ENCODE results near the gene GPATCH3. TPM values are rescaled to one million over a fixed set of nuclear protein-coding genes. Genes with fewer than 3 reads are reported as not detected.
A peak's percentile ranks its signal among the peaks of the same experiment; 100 is the strongest.

GPATCH3 gene
- total and polyA plus RNA-seq, 5 experiments from 2014 or later: 10.9 to 30.3 (median 15.2) TPM

DNA sequence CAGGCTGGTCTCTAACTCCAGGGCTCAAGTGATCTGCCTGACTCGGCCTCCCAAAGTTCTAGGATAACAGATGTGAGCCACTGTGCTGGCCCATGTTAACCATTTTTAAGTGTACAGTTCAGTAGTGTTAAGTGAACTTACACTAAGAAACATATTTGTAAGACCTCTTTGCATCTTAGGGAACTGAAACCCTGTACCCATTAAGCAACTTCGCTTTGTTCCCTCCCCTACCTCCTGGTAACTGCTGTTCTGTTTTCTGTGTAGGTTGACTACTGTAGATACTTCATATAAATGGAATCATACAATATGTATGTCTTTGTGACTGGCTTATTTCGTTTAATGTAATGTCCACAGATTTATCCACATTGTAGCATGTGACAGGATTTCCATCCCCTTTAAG lies 32.3 kb upstream of the GPATCH3 start:
- no peaks in the 10 kb centered on the region for H3K27me3 Mint-ChIP-seq
- H3K4me3 Mint-ChIP-seq: no peak overlapping the region
- H3K36me3 Mint-ChIP-seq: peaks cover 0 to 73% (median 11%) of the 10 kb centered on the region in 3 donors
- no peak for DNase-seq
- no peaks in the 10 kb centered on the region for H3K9me3 Mint-ChIP-seq
- H3K27ac Mint-ChIP-seq: peak overlapping the region in 5 of 10 donors; percentile 9 to 67 (median 43)
- POLR2A ChIA-PET: no interaction called here
- peaks cover 4 to 8% (median 7%) of the 10 kb centered on the region in 4 donors for H3K4me1 Mint-ChIP-seq
- no peak for ATAC-seq

DNA sequence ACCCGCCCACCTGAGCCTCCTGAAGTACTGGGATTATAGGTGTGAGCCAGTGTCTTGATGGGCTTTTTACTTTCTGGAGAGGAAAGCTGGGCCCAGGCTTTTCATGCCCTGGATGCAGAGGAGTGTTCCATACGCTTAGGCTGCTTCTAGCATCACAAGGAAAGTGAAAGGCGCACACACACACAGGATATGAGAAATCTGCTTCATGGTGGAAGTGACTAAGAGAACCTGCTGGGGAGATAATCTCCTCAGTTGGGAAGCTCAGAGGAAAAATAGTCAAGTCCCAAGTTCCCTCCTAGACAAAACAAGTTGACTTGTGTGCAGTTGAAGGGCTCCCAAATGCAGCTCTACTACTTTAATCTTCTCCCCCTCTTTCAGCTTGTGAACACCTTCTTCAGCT lies 23.4 kb upstream of the GPATCH3 start:
- peaks cover 16 to 44% (median 43%) of the 10 kb centered on the region in 4 donors for H3K4me1 Mint-ChIP-seq
- no peaks in the 10 kb centered on the region for H3K27me3 Mint-ChIP-seq
- H3K9me3 Mint-ChIP-seq: no peaks in the 10 kb centered on the region
- peak overlapping the region in 8 of 10 donors; percentile 18 to 98 (median 96) for H3K4me3 Mint-ChIP-seq
- H3K27ac Mint-ChIP-seq: peak overlapping the region in 4 of 10 donors; percentile 29 to 98 (median 75)
- H3K36me3 Mint-ChIP-seq: peaks cover 0 to 48% (median 7%) of the 10 kb centered on the region in 3 donors
- POLR2A ChIA-PET: interaction anchor here (0.6 kb wide), 1 partner anchor 108 kb away, joined by 4 read pairs; no protein-coding TSS in a partner anchor
- DNase-seq (no peak), ATAC-seq (no peak)

DNA sequence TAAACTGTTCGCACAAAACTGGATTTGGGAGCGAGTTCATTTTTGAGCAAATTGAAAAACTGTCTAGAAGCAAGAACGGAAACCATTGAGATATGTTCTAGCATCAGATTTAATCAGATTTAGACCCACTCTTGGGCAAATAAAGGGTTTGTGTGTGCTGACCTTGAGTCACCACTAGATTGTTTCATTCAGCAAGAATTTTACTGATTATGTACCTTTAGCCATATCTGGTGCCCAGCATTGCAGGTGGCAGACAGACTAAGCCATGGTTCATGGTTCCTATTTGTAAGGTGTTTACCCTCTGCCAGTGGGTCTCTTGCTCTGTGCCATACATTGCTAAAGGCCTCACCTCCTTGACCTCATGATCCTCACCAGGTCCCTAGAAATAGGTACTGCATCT lies 22.6 kb upstream of the GPATCH3 start:
- peak overlapping the region; percentile 88 to 98 (median 96) for H3K4me3 Mint-ChIP-seq
- peaks cover 16 to 44% (median 41%) of the 10 kb centered on the region in 4 donors for H3K4me1 Mint-ChIP-seq
- DNase-seq (no peak), ATAC-seq (no peak)
- H3K27me3 Mint-ChIP-seq: no peaks in the 10 kb centered on the region
- H3K27ac Mint-ChIP-seq: peak overlapping the region in 9 of 10 donors; percentile 63 to 99 (median 98)
- no peaks in the 10 kb centered on the region for H3K9me3 Mint-ChIP-seq
- peaks cover 0 to 40% (median 4%) of the 10 kb centered on the region in 3 donors for H3K36me3 Mint-ChIP-seq
- POLR2A ChIA-PET: interaction anchor here (3.5 kb wide), 1 partner anchor 23 kb away, joined by 33 read pairs; the partner anchor contains the start of gene GPATCH3

DNA sequence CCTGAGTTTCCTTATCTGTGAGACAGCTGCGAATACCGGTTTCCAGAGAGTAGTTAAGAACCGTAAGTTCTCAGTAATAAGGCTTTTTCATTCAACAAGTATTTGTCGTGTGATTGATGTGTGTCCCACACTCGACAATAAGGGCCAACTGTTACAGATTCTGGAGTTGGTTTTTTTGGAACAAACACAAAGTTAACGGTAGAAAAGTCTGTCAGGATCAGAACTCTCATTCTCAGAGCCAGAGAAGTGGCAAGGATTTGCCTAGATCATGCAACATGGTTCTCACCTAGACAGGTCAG lies 22.1 kb upstream of the GPATCH3 start:
- Mint-ChIP-seq H3K27ac (peak overlapping the region; percentile 89 to 99 (median 98)), H3K9me3 (no peaks in the 10 kb centered on the region), H3K4me1 (peaks cover 14 to 44% (median 41%) of the 10 kb centered on the region in 4 donors), H3K4me3 (peak overlapping the region; percentile 88 to 98 (median 96)), H3K36me3 (peaks cover 0 to 35% (median 2%) of the 10 kb centered on the region in 3 donors), H3K27me3 (no peaks in the 10 kb centered on the region)
- POLR2A ChIA-PET: interaction anchor here (0.8 to 3.5 kb wide), 3 partner anchors 23 to 88 kb away, joined by 3 to 33 read pairs (median 4); partner anchors contain the start of genes GPATCH3 and KDF1
- no peak for ATAC-seq
- no peak for DNase-seq

DNA sequence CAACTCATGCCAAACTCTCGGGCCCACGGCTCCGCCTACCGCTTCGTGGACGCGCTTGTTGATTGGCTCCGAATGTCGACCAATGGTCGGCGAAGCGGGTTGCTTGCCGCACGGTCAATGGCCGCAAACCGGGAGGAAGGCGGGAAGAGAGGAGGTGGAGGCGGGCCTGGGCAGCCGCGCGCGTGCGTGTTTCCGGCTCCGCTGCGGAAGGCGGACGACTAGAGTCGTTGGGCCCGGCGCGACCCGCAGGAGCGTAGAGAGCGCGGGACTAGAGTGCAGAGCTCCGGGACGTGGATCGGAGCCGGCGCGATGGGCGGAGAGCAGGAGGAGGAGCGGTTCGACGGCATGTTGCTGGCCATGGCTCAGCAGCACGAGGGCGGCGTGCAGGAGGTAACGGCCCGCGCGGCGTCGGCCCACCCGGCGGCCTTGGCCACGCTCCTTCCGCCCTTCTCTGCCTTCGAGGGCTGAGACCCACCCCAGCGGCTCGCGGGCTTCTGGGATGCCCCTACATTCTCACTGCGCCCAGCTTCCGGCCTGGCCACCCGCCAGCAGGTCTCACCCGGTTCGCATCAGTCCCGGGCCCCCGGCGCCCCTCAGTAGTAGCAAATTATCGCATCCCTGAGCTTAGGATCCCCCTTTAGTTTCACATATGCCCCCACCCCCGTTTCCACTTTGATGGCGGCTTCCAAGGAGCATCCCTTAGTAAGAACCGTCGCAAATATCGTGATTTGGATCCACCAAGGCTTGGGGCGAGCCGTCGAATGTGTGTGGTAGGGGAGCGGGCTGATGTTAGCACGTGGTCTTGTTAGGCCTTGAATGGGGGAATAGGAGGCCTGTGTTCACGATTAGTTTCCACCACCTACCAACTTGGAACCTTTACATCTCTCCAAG lies 21.5 kb upstream of the GPATCH3 start, which contains the start of gene NUDC:
Gene NUDC, plus strand, starts transcription at position 204 of the 891 bp plus-strand sequence. Its CDS starts 106 bp downstream, at position 310.
- Mint-ChIP-seq H3K36me3 (peaks cover 0 to 29% (median 2%) of the 10 kb centered on the region in 3 donors), H3K4me3 (peak within 1 kb of the TSS; percentile 88 to 98 (median 96)), H3K27ac (peak within 1 kb of the TSS; percentile 89 to 99 (median 98)), H3K27me3 (no peaks in the 10 kb centered on the region), H3K9me3 (no peaks in the 10 kb centered on the region), H3K4me1 (peaks cover 11 to 40% (median 37%) of the 10 kb centered on the region in 4 donors)
- POLR2A ChIA-PET: interaction anchor here (0.8 to 3.5 kb wide), 5 partner anchors 13 to 88 kb away, joined by 3 to 33 read pairs (median 4); partner anchors contain the start of genes GPATCH3 and KDF1
- DNase-seq (peak; percentile 92 to 97 (median 95)), ATAC-seq (peak; percentile 90 to 94)

DNA sequence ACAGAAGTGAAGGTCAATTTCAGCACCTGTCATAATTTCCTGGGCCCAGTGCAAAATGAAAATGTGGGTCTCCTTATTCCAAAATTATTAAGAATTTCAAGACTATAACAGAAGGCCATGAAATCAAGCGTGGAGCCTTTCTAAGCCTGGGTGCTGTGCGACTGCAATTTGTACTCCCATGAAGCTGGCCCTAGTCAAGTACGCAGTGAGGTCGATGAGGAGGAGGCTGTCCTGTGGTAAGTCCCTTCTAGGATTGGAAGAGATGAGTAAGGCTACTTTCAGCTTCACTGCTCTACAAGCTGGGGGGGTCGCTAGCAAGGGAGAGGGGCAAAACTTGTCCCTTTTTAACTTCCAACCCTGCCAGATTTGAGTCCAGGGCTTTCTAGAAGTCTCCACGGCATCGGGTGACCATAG lies 20.9 kb upstream of the GPATCH3 start:
- Mint-ChIP-seq H3K27me3 (no peaks in the 10 kb centered on the region), H3K27ac (peak overlapping the region; percentile 89 to 99 (median 98)), H3K36me3 (peaks cover 0 to 23% (median 2%) of the 10 kb centered on the region in 3 donors), H3K4me1 (peaks cover 11 to 38% (median 35%) of the 10 kb centered on the region in 4 donors), H3K9me3 (no peaks in the 10 kb centered on the region), H3K4me3 (peak overlapping the region; percentile 88 to 98 (median 96))
- DNase-seq (no peak), ATAC-seq (peak; percentile 54 to 60)
- POLR2A ChIA-PET: interaction anchor here (0.7 to 3.5 kb wide), 5 partner anchors 12 to 134 kb away, joined by 3 to 33 read pairs (median 3); partner anchors contain the start of gene GPATCH3

DNA sequence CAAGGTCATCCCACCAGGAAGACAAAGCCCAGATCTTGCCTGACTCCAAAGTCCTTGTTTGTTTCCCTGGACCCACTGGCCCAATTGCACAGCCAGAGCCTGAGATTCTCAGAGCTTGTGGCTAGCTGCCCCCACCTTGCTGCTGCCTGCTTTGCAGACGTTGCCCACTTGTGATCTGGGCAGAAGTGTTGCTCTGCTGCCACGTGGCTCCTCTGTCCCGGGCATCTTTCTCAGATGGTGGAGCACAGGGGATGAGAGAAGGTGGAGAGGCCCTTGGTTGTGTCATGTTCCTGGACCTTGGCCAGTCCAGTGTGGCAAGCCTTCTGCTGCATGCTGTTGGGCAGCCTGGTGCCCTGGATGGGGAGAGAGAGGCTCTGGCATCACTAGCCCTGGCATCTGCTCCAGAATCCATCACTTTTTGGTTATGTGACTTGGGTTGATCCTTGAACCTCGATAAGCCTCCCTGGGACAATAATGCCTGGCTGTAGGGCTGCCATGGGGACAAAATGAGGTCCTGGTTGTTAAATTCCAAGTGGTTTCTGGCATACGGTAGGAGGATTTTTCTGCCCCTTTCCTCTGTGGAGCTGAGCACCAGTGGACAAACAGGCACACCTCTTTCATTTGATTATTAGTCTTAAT lies 15.1 kb upstream of the GPATCH3 start:
- ATAC-seq (no peak), DNase-seq (no peak)
- H3K4me1 Mint-ChIP-seq: peaks cover under 1 to 3% (median 2%) of the 10 kb centered on the region in 4 donors
- no peaks in the 10 kb centered on the region for H3K27me3 Mint-ChIP-seq
- no peak overlapping the region for H3K4me3 Mint-ChIP-seq
- no peaks in the 10 kb centered on the region for H3K9me3 Mint-ChIP-seq
- POLR2A ChIA-PET: interaction anchor here (1.2 kb wide), 1 partner anchor 15 kb away, joined by 4 read pairs; the partner anchor contains the start of gene GPATCH3
- H3K36me3 Mint-ChIP-seq: no peaks in the 10 kb centered on the region
- no peak overlapping the region for H3K27ac Mint-ChIP-seq

DNA sequence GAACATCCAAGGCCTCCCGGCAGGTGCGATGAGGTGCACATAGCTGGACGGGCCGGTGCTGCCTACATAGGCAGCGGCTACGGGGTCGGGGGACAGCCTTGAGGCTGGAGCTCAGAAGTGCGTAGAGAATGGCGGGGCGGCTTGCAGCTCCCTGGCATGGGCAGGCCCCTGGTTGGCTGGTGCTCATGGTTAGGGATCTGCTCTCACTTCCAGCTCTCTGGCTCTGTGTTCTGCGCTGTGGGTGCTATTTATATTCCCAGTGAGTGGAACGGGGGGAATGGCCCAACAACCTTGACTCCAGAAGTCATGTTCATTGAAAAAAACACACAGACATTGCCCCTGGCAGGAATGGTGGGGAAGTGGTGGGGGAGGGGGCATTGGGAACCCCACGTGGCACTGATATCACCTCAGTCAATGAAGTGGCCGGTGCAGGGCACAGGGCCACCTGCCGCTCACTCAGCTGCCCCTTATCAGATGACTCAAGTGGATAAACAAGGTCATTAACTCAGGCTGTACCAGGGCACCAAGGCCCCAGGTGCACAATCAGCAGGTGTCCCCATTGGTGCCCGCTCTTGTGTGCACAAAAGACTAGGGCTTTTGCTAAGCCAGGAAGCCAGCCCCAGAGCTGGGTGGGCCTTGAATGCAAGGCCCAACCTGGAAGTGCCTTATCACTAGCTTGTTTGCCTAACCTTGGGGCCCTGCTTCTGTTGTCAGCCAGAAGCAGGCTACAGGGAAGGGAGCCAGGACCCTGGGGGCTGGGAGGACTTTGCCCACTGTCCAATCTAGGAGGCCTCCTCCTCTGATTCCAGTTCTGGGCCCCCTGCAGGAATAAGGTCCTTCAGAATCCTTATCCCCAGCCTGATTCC lies 13.7 kb upstream of the GPATCH3 start, which contains the start of gene NR0B2:
Gene NR0B2, minus strand, starts transcription at position 222 of the 866 bp plus-strand sequence. Its CDS starts 35 bp downstream, at position 187.
- ATAC-seq: no peak
- POLR2A ChIA-PET: interaction anchor here (0.7 to 1.5 kb wide), 2 partner anchors 27 to 413 kb away, joined by 3 read pairs; no protein-coding TSS in a partner anchor
- no peaks in the 10 kb centered on the region for H3K36me3 Mint-ChIP-seq

DNA sequence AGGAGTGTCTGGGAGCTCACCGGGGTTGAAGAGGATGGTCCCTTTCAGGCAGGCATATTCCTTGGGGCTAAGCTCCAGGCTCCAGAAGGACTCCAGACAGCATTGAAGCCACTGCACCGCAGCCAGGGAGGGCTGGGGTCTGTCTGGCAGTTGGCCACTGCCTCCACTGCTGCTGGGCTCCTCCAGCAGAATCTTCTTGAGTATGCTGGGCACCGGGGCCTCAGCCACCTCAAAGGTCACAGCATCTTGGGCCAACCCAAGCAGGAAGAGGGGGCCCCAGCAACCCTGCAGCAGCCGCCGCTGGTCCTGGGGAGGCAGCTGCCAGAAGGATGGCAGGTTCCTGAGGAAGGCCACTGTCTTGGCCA lies 13.1 kb upstream of the GPATCH3 start:
- DNase-seq (no peak), ATAC-seq (no peak)
- Mint-ChIP-seq H3K36me3 (no peaks in the 10 kb centered on the region), H3K4me3 (no peak overlapping the region), H3K4me1 (peaks cover 0 to 4% (median 0%) of the 10 kb centered on the region in 4 donors), H3K27me3 (peaks cover 0 to 2% (median 0%) of the 10 kb centered on the region in 5 donors), H3K9me3 (no peaks in the 10 kb centered on the region), H3K27ac (peak overlapping the region in 1 of 10 donors; percentile 62)
- POLR2A ChIA-PET: interaction anchor here (0.7 to 1.5 kb wide), 2 partner anchors 27 to 413 kb away, joined by 3 read pairs; no protein-coding TSS in a partner anchor

More for the DNA sequence above, 13.7 kb upstream of the GPATCH3 start, which contains the start of gene NR0B2:
- peak within 1 kb of the TSS in 1 of 10 donors; percentile 62 for H3K27ac Mint-ChIP-seq
- no peak within 1 kb of the TSS for H3K4me3 Mint-ChIP-seq
- H3K4me1 Mint-ChIP-seq: peaks cover 0 to 4% (median 0%) of the 10 kb centered on the region in 4 donors
- peaks cover 0 to 2% (median 0%) of the 10 kb centered on the region in 5 donors for H3K27me3 Mint-ChIP-seq
- H3K9me3 Mint-ChIP-seq: no peaks in the 10 kb centered on the region
- DNase-seq: no peak

DNA sequence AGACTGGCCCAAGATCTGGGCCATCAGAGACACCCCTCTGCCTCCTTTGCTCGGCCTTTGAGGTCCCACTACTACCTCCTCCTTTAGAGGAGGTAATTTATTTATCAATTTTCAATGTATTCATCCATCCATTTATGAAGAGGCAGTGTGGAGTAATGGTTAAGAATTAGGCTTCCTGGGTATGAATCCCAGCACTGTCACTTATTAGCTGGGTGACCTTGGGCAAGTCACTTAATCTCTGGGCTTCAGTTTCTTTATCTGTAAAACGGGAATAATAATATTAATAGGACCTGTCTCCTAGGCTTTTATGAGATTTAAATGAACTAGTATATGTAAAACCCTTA lies 11.9 kb upstream of the GPATCH3 start:
- no peak for ATAC-seq
- Mint-ChIP-seq H3K27me3 (peaks cover 0 to 2% (median 0%) of the 10 kb centered on the region in 5 donors), H3K9me3 (no peaks in the 10 kb centered on the region), H3K4me1 (peaks cover 0 to 4% (median 0%) of the 10 kb centered on the region in 4 donors), H3K4me3 (no peak overlapping the region), H3K27ac (peak overlapping the region in 1 of 10 donors; percentile 17), H3K36me3 (no peaks in the 10 kb centered on the region)
- POLR2A ChIA-PET: interaction anchor here (0.6 kb wide), 1 partner anchor 196 kb away, joined by 3 read pairs; no protein-coding TSS in a partner anchor
- no peak for DNase-seq

DNA sequence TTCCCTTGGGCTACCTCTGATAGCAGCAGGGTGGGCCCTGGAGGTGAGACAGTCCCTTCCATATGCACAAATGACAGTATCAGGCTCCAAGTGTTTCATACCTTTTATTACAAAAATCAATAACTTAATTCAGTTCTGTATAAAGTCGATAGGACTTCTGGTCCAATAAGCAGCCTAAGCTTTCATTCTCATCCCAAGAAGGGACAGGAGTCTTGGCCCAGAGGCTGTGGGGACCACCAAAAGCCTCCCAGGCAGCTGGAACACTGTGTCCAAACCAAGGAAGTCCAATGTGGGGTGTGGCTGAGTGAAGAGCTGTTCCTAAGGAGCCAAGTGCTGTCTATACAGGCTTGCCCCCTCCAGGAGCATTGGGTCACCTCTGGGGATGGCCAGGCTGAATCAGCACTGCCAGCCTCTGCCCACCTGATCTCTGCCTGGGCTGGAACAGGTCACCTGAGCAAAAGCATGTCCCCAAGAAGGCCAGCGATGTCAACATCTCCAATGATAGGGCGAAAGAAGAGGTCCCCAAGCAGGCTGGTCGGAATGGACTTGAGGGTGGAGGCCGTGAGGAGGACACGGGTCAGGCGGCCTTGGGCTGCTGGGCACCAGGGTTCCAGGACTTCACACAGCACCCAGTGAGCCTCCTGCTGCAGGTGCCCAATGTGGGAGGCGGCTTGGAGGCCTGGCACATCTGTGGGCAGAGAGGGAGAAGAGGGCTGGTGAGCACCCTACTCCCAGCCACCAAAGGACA lies 11.3 kb upstream of the GPATCH3 start:
- H3K4me3 Mint-ChIP-seq: no peak overlapping the region
- POLR2A ChIA-PET: no interaction called here
- H3K27ac Mint-ChIP-seq: no peak overlapping the region
- H3K9me3 Mint-ChIP-seq: no peaks in the 10 kb centered on the region
- no peaks in the 10 kb centered on the region for H3K36me3 Mint-ChIP-seq
- DNase-seq: no peak
- peaks cover 0 to 4% (median 0%) of the 10 kb centered on the region in 4 donors for H3K4me1 Mint-ChIP-seq
- ATAC-seq: no peak
- H3K27me3 Mint-ChIP-seq: peaks cover 0 to 2% (median 0%) of the 10 kb centered on the region in 5 donors

Measured in naive thymus-derived CD8-positive, alpha-beta T cell (primary cell).